Brain microvascular endothelial cell (primary cell): ENCODE results near the gene RAB38.

ENCODE experiments used
- DNase-seq: peaks from one replicate; pipeline ENCODE4 v3.0.0-alpha.2; 2020
- H3K27ac ChIP-seq: fragments of 250-450 bp; sonication (Bioruptor Pico); 2 replicates; pipeline ENCODE4 v1.5.1; 2020; ENCODE audit warnings: mild to moderate bottlenecking, moderate library complexity
- H3K27me3 ChIP-seq: fragments of 250-450 bp; sonication (Bioruptor Pico); replicated peaks from 2 replicates; pipeline ENCODE4 v1.5.1; 2020; ENCODE audit warnings: mild to moderate bottlenecking
- H3K36me3 ChIP-seq: fragments of 250-450 bp; sonication (Bioruptor Pico); replicated peaks from 2 replicates; pipeline ENCODE4 v1.5.1; 2020; ENCODE audit warnings: mild to moderate bottlenecking
- H3K4me3 ChIP-seq: 2 replicates; pipeline ENCODE4 v1.5.1; 2011; ENCODE audit warnings: low read depth, mild to moderate bottlenecking, control low read depth, low read length, moderate library complexity
- CTCF ChIP-seq: IDR thresholded peaks from 2 replicates; pipeline ENCODE4 v1.5.1; 2011; ENCODE audit warnings: low read depth, mild to moderate bottlenecking, moderate library complexity, low read length, control low read depth, inconsistent platforms; ENCODE audit errors: missing control alignments
- in situ Hi-C: cut with HindIII; loops from 2 replicates; pipeline ENCODE4 v1.10.0; 2017; ENCODE audit warnings: low sequenced_read_pairs, low pct_ligation_motif_present

RAB38 gene

GRCh38 chr11:88169881-88170280, 5.4 kb downstream of the RAB38 start:
- H3K4me3 ChIP-seq = no peak overlapping the region
- H3K27ac ChIP-seq = no peak overlapping the region
- in situ Hi-C loops = no loop called here
- H3K27me3 ChIP-seq = no peaks in the 10 kb centered on the region
- DNase-seq = no peak
- TF ChIP-seq CTCF = no peak
- H3K36me3 ChIP-seq = no peaks in the 10 kb centered on the region

- Histone ChIP-seq H3K27ac (no peak overlapping the region), H3K4me3 (no peak overlapping the region), H3K27me3 (no peaks in the 10 kb centered on the region), H3K36me3 (no peaks in the 10 kb centered on the region)
- no peak for TF ChIP-seq CTCF
- no peak for DNase-seq
- in situ Hi-C loops = no loop called here
These were observed 5.8 kb downstream of the RAB38 start for GRCh38 chr11:88169471-88169870.

- H3K36me3 ChIP-seq = no peaks in the 10 kb centered on the region
- no peak for TF ChIP-seq CTCF
- in situ Hi-C loops = no loop called here
- no peak overlapping the region for H3K4me3 ChIP-seq
- no peaks in the 10 kb centered on the region for H3K27me3 ChIP-seq
- H3K27ac ChIP-seq = no peak overlapping the region
- DNase-seq = no peak
These were observed 7.4 kb downstream of the RAB38 start for GRCh38 chr11:88167853-88168252.

GRCh38 chr11:88164806-88165585, 10.2 kb downstream of the RAB38 start:
- H3K36me3 ChIP-seq = no peaks in the 10 kb centered on the region
- H3K4me3 ChIP-seq = no peak overlapping the region
- DNase-seq = no peak
- in situ Hi-C loops = no loop called here
- TF ChIP-seq CTCF = no peak
- no peaks in the 10 kb centered on the region for H3K27me3 ChIP-seq
- H3K27ac ChIP-seq = no peak overlapping the region

GRCh38 chr11:88164320-88164719, 10.9 kb downstream of the RAB38 start:
- H3K4me3 ChIP-seq = no peak overlapping the region
- no peaks in the 10 kb centered on the region for H3K36me3 ChIP-seq
- H3K27me3 ChIP-seq = no peaks in the 10 kb centered on the region
- DNase-seq = no peak
- TF ChIP-seq CTCF = no peak
- in situ Hi-C loops = no loop called here
- H3K27ac ChIP-seq = no peak overlapping the region

- no peaks in the 10 kb centered on the region for H3K36me3 ChIP-seq
- no peaks in the 10 kb centered on the region for H3K27me3 ChIP-seq
- no peak overlapping the region for H3K4me3 ChIP-seq
- in situ Hi-C loops = no loop called here
- H3K27ac ChIP-seq = no peak overlapping the region
- DNase-seq = no peak
- no peak for TF ChIP-seq CTCF
These were observed 17.2 kb downstream of the RAB38 start for GRCh38 chr11:88158081-88158480.
